ENCODE results near the gene RELCH. TPM values are rescaled to one million over a fixed set of nuclear protein-coding genes. Genes with fewer than 3 reads are reported as not detected.

Gene RELCH
- total and polyA plus RNA-seq, 10 of the 15 experiments (the other 5 are each of a cell fraction or from before 2014, with no cell fraction given): 3.1 to 23.6 (median 14.5) TPM

DNA sequence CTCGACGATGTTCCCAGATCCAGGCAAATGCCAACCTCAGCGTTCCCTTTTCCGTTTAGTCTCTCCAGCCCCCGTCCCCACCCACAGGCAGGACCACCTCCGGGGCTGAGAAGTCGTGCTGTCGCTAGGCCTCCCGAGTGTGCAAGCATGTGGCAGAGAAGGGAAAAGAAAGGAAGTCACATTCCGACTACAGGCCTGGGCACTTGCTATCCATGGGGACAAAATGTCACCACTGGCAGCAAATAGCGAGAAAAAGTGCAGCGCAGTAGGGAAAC is 619 bp upstream of the RELCH start:
- H3K4me3 ChIP-seq: peak overlapping the region; percentile 95
- intact Hi-C loops (cut with micrococcal nuclease; ENCODE audit: unreplicated experiment): loop anchor here (5.0 to 10.0 kb wide), 3 partner anchors 141 to 798 kb away; partner anchors contain the start of genes TNFRSF11A and ZCCHC2
- H4K20me1 ChIP-seq (ENCODE audit: control insufficient read depth, insufficient read depth): no peaks in the 10 kb centered on the region
- TSS peak; percentile 89 for BruUV-seq (replicated peaks)
- no peak for DNase-seq (ENCODE audit: low read depth, low spot score)
- H3K4me1 ChIP-seq (ENCODE audit: control insufficient read depth, insufficient read depth, low read length): peaks cover 3% of the 10 kb centered on the region
- ChIA-PET CTCF (interaction anchor here (1.0 to 11.7 kb wide), 7 partner anchors 9 to 235 kb away, joined by 3 to 268 read pairs (median 6); no protein-coding TSS in a partner anchor), RAD21 (ENCODE audit: unreplicated experiment) (interaction anchor here (1.3 to 8.9 kb wide), 3 partner anchors 15 to 235 kb away, joined by 3 to 98 read pairs (median 6); no protein-coding TSS in a partner anchor), POLR2A (interaction anchor here (1.7 to 2.1 kb wide), 3 partner anchors 11 to 63 kb away, joined by 5 to 18 read pairs (median 8); no protein-coding TSS in a partner anchor), SMC1A (ENCODE audit: uncharacterized antibody, unreplicated experiment) (interaction anchor here (0.9 to 3.0 kb wide), 9 partner anchors 8 to 899 kb away, joined by 3 to 35 read pairs (median 3); no protein-coding TSS in a partner anchor)
- H3K9me3 ChIP-seq (replicated peaks; ENCODE audit: control insufficient read depth, insufficient read depth, low read length): peaks cover 3% of the 10 kb centered on the region; the same call in 2 of the 3 replicates
- H3K27ac ChIP-seq (ENCODE audit: control insufficient read depth, insufficient read depth): peak overlapping the region; percentile 49
- no peaks in the 10 kb centered on the region for H3K36me3 ChIP-seq (ENCODE audit: control insufficient read depth in 2 of 2, insufficient read depth in 2 of 2, low read length in 1 of 2)
- peak; percentile 4; the same call in 1 of the 3 replicates for ATAC-seq
- peak overlapping the region; percentile 99 for H2AFZ ChIP-seq (ENCODE audit: control insufficient read depth, low read depth, low read length)
- in situ Hi-C loops (cut with MboI): loop anchor here (5.0 kb wide), 1 partner anchor 61 kb away; no protein-coding TSS in a partner anchor
- FAIRE-seq: no peak
- no peaks in the 10 kb centered on the region for H3K27me3 ChIP-seq (replicated peaks in 1 of 2; ENCODE audit: control insufficient read depth in 2 of 2, insufficient read depth in 2 of 2, low read length in 1 of 2)
- peak overlapping the region; percentile 75 for H3K4me2 ChIP-seq (ENCODE audit: control insufficient read depth, insufficient read depth)
- H3K79me2 ChIP-seq (ENCODE audit: control insufficient read depth, insufficient read depth, low read length): peaks cover 62% of the 10 kb centered on the region
- 0% methylated on average over 12 of the region's 12 CpGs for WGBS (ENCODE audit: insufficient coverage, insufficient replicate concordance, low lambda C conversion rate, missing lambda C conversion rate)
- peak overlapping the region; percentile 79 for H3K9ac ChIP-seq (ENCODE audit: control insufficient read depth, insufficient read depth, low read length)
- TF ChIP-seq MEF2A (IDR thresholded peaks at IDR 0.05; ENCODE audit: insufficient read depth, low read depth, low read length): no peak
- TF ChIP-seq MEF2B (IDR thresholded peaks at IDR 0.05; ENCODE audit: partially characterized antibody, poor library complexity, severe bottlenecking): no peak
- TF ChIP-seq LARP7 (IDR thresholded peaks at IDR 0.05): 0 out of 2 replicates have a peak, but pooled peaks have one; percentile 49
- TF ChIP-seq TCF7 (IDR thresholded peaks at IDR 0.05; ENCODE audit: borderline replicate concordance): no peak
- TF ChIP-seq, protein P1, sequence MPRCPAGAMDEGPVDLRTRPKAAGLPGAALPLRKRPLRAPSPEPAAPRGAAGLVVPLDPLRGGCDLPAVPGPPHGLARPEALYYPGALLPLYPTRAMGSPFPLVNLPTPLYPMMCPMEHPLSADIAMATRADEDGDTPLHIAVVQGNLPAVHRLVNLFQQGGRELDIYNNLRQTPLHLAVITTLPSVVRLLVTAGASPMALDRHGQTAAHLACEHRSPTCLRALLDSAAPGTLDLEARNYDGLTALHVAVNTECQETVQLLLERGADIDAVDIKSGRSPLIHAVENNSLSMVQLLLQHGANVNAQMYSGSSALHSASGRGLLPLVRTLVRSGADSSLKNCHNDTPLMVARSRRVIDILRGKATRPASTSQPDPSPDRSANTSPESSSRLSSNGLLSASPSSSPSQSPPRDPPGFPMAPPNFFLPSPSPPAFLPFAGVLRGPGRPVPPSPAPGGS (IDR thresholded peaks at IDR 0.05; ENCODE audit: borderline replicate concordance, insufficient read depth, low read depth, low read length, poor library complexity, severe bottlenecking): no peak
- no peak for TF ChIP-seq TAF1 (IDR thresholded peaks at IDR 0.05; ENCODE audit: borderline replicate concordance, low read depth, low read length)
- TF ChIP-seq NR2C2 (IDR thresholded peaks at IDR 0.05; ENCODE audit: borderline replicate concordance, control insufficient read depth, insufficient read length, low read depth): no peak
- no peak for TF ChIP-seq MYC (IDR thresholded peaks at IDR 0.05; ENCODE audit: insufficient read depth, insufficient read length, insufficient replicate concordance, low read length, severe bottlenecking)
- TF ChIP-seq, protein P2, sequence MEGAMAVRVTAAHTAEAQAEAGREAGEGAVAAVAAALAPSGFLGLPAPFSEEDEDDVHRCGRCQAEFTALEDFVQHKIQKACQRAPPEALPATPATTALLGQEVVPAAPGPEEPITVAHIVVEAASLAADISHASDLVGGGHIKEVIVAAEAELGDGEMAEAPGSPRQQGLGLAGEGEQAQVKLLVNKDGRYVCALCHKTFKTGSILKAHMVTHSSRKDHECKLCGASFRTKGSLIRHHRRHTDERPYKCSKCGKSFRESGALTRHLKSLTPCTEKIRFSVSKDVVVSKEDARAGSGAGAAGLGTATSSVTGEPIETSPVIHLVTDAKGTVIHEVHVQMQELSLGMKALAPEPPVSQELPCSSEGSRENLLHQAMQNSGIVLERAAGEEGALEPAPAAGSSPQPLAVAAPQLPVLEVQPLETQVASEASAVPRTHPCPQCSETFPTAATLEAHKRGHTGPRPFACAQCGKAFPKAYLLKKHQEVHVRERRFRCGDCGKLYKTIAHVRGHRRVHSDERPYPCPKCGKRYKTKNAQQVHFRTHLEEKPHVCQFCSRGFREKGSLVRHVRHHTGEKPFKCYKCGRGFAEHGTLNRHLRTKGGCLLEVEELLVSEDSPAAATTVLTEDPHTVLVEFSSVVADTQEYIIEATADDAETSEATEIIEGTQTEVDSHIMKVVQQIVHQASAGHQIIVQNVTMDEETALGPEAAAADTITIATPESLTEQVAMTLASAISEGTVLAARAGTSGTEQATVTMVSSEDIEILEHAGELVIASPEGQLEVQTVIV (IDR thresholded peaks at IDR 0.05; ENCODE audit: borderline replicate concordance, partially characterized antibody): no peak
- TF ChIP-seq ATF7 (IDR thresholded peaks at IDR 0.05; ENCODE audit: low read depth): no peak
- TF ChIP-seq HDAC6 (IDR thresholded peaks at IDR 0.05; ENCODE audit: unreplicated experiment): no peak
- TF ChIP-seq KLF5 (IDR thresholded peaks at IDR 0.05; ENCODE audit: partially characterized antibody): no peak
- TF ChIP-seq JUND (IDR thresholded peaks at IDR 0.05; ENCODE audit: low read depth, low read length): no peak
- TF ChIP-seq SPI1 (IDR thresholded peaks at IDR 0.05; ENCODE audit: borderline replicate concordance, insufficient read depth, low read depth, low read length): peak; percentile 29; the same call in 1 of the 2 replicates
- TF ChIP-seq, protein P3, sequence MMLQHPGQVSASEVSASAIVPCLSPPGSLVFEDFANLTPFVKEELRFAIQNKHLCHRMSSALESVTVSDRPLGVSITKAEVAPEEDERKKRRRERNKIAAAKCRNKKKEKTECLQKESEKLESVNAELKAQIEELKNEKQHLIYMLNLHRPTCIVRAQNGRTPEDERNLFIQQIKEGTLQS (IDR thresholded peaks at IDR 0.05; ENCODE audit: borderline replicate concordance, extremely low read depth, low read depth, low read length): no peak
- TF ChIP-seq, protein P4, sequence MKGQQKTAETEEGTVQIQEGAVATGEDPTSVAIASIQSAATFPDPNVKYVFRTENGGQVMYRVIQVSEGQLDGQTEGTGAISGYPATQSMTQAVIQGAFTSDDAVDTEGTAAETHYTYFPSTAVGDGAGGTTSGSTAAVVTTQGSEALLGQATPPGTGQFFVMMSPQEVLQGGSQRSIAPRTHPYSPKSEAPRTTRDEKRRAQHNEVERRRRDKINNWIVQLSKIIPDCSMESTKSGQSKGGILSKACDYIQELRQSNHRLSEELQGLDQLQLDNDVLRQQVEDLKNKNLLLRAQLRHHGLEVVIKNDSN (IDR thresholded peaks at IDR 0.05; ENCODE audit: borderline replicate concordance, extremely low read length, insufficient read depth, low read depth, low read length): no peak
